ENCODE results near the gene OPCML. TPM values are rescaled to one million over a fixed set of nuclear protein-coding genes. Genes with fewer than 3 reads are reported as not detected.

OPCML gene
- total and polyA plus RNA-seq, 4 donors, result 16.6 to 70.3 (median 58.1) TPM

DNA sequence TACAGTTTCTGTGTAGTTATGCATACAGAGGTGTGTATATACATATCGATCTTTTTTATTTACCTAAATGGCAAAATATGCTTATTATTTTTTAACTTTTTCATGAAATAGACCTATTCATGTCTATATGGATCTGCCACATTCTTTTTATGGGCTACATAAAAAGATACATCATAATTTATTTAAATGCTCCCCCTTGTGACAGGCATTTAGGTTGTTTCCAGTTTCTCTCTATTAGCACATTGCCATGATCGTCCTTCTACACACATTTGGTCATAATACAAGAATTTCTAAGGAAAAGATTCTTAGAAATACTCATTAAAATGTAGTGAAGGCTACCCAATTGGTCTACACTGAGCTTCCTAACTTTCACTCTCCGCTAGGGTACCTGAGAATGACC is 1067.4 kb downstream of the OPCML start:
- Histone ChIP-seq H3K36me3 (ENCODE audit: control insufficient read depth, insufficient read depth, low read length) (no peaks in the 10 kb centered on the region), H3K27ac (ENCODE audit: low read depth, low read length) (no peak overlapping the region), H3K27me3 (ENCODE audit: control insufficient read depth, insufficient read depth, low read length) (no peaks in the 10 kb centered on the region), H3K9me3 (ENCODE audit: control insufficient read depth, insufficient read depth, low read length) (no peaks in the 10 kb centered on the region), H3K4me3 (ENCODE audit: low read depth, low read length) (no peak overlapping the region), H3K4me1 (ENCODE audit: control insufficient read depth, insufficient read depth, low read length) (no peaks in the 10 kb centered on the region)
- 100% methylated on average over 1 of the region's 3 CpGs for WGBS (ENCODE audit: insufficient coverage)
- DNase-seq (ENCODE audit: low read depth in 4 of 6, low spot score in 6 of 6), result no peak

DNA sequence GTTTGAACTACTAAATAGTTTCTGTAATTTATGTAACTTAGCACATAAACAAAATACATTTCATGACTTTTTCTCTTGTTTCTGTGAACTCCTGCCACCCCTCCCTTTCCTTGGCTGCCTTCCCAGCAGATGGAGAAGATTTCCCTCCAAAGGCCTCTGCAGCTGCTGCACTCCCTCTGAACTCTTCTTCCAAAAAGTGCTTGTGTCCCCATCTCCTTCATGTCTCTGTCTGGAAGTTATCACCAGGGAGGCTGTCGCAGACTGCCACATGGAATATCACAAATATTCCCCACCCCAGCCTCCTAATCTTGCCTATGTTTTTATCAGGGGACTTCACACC is 1068.3 kb downstream of the OPCML start:
- Histone ChIP-seq H3K36me3 (ENCODE audit: control insufficient read depth, insufficient read depth, low read length) (no peaks in the 10 kb centered on the region), H3K27me3 (ENCODE audit: control insufficient read depth, insufficient read depth, low read length) (no peaks in the 10 kb centered on the region), H3K4me3 (ENCODE audit: low read depth, low read length) (no peak overlapping the region), H3K9me3 (ENCODE audit: control insufficient read depth, insufficient read depth, low read length) (no peaks in the 10 kb centered on the region), H3K27ac (ENCODE audit: low read depth, low read length) (no peak overlapping the region), H3K4me1 (ENCODE audit: control insufficient read depth, insufficient read depth, low read length) (no peaks in the 10 kb centered on the region)
- WGBS (ENCODE audit: insufficient coverage), result no CpG with 5 or more reads among the region's 1 CpG
- peak in 2 of 6 donors; percentile 70 to 81 for DNase-seq (ENCODE audit: low read depth in 4 of 6, low spot score in 6 of 6)

DNA sequence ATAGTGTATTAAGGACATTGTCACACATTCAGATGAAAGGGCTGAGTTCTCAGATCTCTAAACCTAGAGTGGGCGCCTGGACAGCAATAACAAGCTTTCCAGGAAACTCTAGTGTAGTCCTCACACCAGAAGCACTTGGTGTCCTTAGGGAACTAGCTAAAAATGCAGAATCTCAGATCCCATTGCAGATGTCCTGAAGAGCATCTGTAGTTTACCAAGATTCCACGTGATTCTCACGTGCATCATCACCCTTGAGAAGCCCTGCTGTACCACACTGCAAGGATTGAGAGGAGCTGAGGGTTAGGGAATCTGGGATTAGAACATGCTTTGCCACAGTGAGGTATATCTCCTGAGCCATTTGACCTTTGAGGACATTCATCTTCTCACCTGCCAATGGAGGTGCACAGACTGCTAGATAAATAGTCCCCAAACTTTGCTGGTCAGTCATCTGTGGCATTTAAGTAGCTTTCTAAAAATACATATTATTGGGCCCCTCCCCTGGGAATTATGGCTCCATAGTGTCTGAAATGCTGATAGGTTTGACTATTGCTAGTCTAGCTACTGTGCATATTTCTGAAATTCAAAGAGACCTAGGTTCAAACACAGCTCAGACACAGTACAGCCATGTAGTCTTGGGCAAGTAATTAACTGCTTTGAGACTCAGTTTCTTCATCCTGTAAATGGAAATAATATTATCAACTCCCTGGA is 1068.9 kb downstream of the OPCML start:
- Histone ChIP-seq H3K9me3 (ENCODE audit: control insufficient read depth, insufficient read depth, low read length) (no peaks in the 10 kb centered on the region), H3K4me3 (ENCODE audit: low read depth, low read length) (no peak overlapping the region), H3K36me3 (ENCODE audit: control insufficient read depth, insufficient read depth, low read length) (no peaks in the 10 kb centered on the region), H3K4me1 (ENCODE audit: control insufficient read depth, insufficient read depth, low read length) (no peaks in the 10 kb centered on the region), H3K27me3 (ENCODE audit: control insufficient read depth, insufficient read depth, low read length) (no peaks in the 10 kb centered on the region), H3K27ac (ENCODE audit: low read depth, low read length) (no peak overlapping the region)
- no peak for DNase-seq (ENCODE audit: low read depth in 4 of 6, low spot score in 6 of 6)
- WGBS (ENCODE audit: insufficient coverage), result 80% methylated on average over 2 of the region's 3 CpGs

DNA sequence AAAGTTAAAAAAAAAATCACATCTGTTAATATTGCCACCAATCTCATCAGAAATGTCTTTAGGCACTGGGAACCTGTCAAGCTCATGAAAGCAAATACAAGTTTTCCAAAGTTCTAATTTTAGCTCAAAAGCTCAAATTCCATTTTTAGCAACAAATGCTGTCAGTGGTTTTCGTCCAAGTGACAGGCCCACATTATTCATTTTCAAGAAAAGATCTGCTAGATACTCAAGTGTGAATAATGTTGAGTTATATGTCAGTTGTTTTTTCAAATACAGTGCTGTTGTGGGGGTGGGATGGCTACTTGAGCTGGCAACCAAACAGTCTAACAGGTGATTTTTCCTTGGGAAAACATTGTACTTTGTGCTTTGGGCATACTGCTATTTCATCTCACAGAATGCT is 1072.6 kb downstream of the OPCML start:
- Histone ChIP-seq H3K27me3 (ENCODE audit: control insufficient read depth, insufficient read depth, low read length) (no peaks in the 10 kb centered on the region), H3K9me3 (ENCODE audit: control insufficient read depth, insufficient read depth, low read length) (no peaks in the 10 kb centered on the region), H3K27ac (ENCODE audit: low read depth, low read length) (no peak overlapping the region), H3K4me1 (ENCODE audit: control insufficient read depth, insufficient read depth, low read length) (no peaks in the 10 kb centered on the region), H3K4me3 (ENCODE audit: low read depth, low read length) (no peak overlapping the region), H3K36me3 (ENCODE audit: control insufficient read depth, insufficient read depth, low read length) (no peaks in the 10 kb centered on the region)
- peak in 1 of 6 donors; percentile 76 for DNase-seq (ENCODE audit: low read depth in 4 of 6, low spot score in 6 of 6)
- WGBS (ENCODE audit: insufficient coverage), result no CpG with 5 or more reads among the region's 1 CpG

DNA sequence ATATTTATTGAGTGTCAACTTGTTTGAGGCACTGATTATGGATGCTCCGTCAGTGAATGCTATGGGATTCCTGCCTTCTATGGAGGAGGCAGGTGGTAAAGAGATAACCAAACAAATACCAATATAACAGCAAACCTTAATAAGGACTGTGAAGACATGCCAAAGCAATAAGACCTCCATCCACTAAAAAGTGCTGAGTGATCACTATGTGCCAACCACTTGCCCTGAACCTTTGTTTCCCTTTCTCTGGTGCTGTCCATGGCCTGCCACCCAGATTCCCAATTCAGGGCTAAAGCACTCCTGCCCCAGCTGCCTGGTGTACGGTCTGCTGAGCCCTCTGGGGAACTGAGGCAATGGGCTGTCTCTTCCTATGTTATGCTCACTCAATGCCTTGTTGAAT is 1074.9 kb downstream of the OPCML start:
- Histone ChIP-seq H3K4me3 (ENCODE audit: low read depth, low read length) (no peak overlapping the region), H3K4me1 (ENCODE audit: control insufficient read depth, insufficient read depth, low read length) (peaks cover 3% of the 10 kb centered on the region), H3K27me3 (ENCODE audit: control insufficient read depth, insufficient read depth, low read length) (no peaks in the 10 kb centered on the region), H3K9me3 (ENCODE audit: control insufficient read depth, insufficient read depth, low read length) (no peaks in the 10 kb centered on the region), H3K27ac (ENCODE audit: low read depth, low read length) (no peak overlapping the region), H3K36me3 (ENCODE audit: control insufficient read depth, insufficient read depth, low read length) (no peaks in the 10 kb centered on the region)
- 50% methylated on average over 1 of the region's 2 CpGs for WGBS (ENCODE audit: insufficient coverage)
- no peak for DNase-seq (ENCODE audit: low read depth in 4 of 6, low spot score in 6 of 6)

DNA sequence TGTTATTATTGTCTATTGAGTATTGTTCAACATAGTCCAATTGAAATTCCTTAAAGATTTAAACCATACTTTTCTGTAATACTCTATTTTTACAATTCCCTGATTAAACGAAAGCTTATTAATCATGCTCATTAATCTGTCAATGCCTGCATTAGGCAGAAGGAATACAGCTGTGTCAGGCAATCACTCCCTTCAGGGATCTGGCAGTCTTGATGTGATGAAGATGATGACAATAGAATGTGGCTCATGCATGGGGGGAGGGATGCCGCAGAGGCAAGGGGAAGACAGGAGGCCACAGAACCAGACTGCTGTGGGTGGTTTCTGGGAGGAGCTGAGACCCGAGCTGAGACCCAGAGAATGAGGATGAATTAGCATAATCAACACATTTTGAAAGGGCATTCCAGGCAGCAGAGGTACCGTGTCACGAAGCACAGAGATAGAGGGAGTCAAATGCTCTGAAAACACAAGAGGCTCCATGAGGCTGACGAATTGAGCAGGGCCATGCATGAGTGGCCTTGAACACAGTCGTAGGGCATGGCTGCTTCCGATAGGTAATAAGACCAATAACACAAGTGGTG is 1075.5 kb downstream of the OPCML start:
- no peaks in the 10 kb centered on the region for H3K36me3 ChIP-seq (ENCODE audit: control insufficient read depth, insufficient read depth, low read length)
- no peaks in the 10 kb centered on the region for H3K27me3 ChIP-seq (ENCODE audit: control insufficient read depth, insufficient read depth, low read length)
- DNase-seq (ENCODE audit: low read depth in 4 of 6, low spot score in 6 of 6), result peak in 1 of 6 donors; percentile 49
- no peak overlapping the region for H3K4me3 ChIP-seq (ENCODE audit: low read depth, low read length)
- 55% methylated on average over 7 of the region's 8 CpGs for WGBS (ENCODE audit: insufficient coverage)
- H3K9me3 ChIP-seq (ENCODE audit: control insufficient read depth, insufficient read depth, low read length), result no peaks in the 10 kb centered on the region
- H3K4me1 ChIP-seq (ENCODE audit: control insufficient read depth, insufficient read depth, low read length), result peaks cover 3% of the 10 kb centered on the region
- H3K27ac ChIP-seq (ENCODE audit: low read depth, low read length), result no peak overlapping the region

DNA sequence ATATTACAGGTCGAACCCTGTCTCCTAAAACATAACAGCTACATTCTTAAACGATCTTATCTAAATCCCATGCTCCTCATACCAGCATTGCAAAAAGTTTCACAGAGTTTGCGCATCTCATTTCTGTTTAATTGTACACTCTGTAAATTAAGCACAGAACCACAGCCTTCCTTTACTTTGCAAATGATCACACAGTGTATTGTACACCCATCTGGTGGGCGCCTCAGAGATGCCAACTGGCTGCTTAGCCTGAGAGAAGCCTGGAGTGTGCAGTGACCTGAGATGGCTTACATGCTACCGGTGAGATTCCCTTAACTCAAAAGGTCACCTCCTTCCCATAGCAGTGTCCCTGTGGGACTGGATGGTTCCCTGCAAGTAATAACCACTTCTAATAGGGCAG is 1077.3 kb downstream of the OPCML start:
- Histone ChIP-seq H3K36me3 (ENCODE audit: control insufficient read depth, insufficient read depth, low read length) (no peaks in the 10 kb centered on the region), H3K4me1 (ENCODE audit: control insufficient read depth, insufficient read depth, low read length) (peaks cover 9% of the 10 kb centered on the region), H3K27me3 (ENCODE audit: control insufficient read depth, insufficient read depth, low read length) (no peaks in the 10 kb centered on the region), H3K27ac (ENCODE audit: low read depth, low read length) (no peak overlapping the region), H3K4me3 (ENCODE audit: low read depth, low read length) (no peak overlapping the region), H3K9me3 (ENCODE audit: control insufficient read depth, insufficient read depth, low read length) (no peaks in the 10 kb centered on the region)
- DNase-seq (ENCODE audit: low read depth in 4 of 6, low spot score in 6 of 6), result peak in 1 of 6 donors; percentile 59
- WGBS (ENCODE audit: insufficient coverage), result 72% methylated on average over 3 of the region's 5 CpGs

DNA sequence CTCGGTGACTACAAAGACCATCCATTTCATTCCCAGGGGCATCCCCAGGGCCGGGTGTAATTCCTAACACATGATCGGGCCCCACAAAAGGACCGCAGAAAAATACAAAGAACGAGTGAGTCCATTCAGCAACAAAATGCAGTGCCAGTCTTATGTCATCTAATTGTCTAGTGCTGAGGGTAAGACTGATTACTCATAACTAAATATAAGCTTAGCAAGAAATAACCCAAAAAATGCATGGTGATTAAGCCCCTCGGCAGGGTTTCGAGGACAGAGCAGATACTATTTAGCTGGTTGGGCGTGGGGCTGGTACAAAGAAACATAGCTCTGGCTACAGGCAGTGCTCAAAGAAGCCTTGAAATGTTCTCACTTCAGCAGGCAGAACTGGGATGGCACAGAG is 1078.9 kb downstream of the OPCML start:
- no peak overlapping the region for H3K27ac ChIP-seq (ENCODE audit: low read depth, low read length)
- H3K36me3 ChIP-seq (ENCODE audit: control insufficient read depth, insufficient read depth, low read length), result no peaks in the 10 kb centered on the region
- no peak overlapping the region for H3K4me3 ChIP-seq (ENCODE audit: low read depth, low read length)
- WGBS (ENCODE audit: insufficient coverage), result 81% methylated on average over 3 of the region's 8 CpGs
- no peaks in the 10 kb centered on the region for H3K9me3 ChIP-seq (ENCODE audit: control insufficient read depth, insufficient read depth, low read length)
- no peaks in the 10 kb centered on the region for H3K27me3 ChIP-seq (ENCODE audit: control insufficient read depth, insufficient read depth, low read length)
- no peak for DNase-seq (ENCODE audit: low read depth in 4 of 6, low spot score in 6 of 6)
- peaks cover 9% of the 10 kb centered on the region for H3K4me1 ChIP-seq (ENCODE audit: control insufficient read depth, insufficient read depth, low read length)

DNA sequence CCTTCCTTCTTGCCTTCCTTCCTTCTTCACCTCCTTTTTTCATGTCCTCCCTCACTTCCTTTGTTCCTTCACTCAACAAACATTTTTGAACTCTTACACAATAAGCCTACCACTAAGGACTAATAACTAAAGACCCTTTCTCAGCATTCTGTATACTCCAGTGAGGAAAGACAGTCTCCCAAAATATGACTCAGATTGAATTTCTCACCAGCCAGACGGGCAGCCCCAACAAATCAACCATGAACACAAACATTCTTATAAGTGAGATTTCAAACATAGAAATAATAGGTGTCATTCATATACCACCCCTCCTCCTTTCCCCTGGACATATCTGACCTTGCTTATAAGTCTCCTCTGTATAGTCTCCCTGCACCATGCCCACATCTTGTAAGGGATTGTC is 1079.7 kb downstream of the OPCML start:
- no CpG with 5 or more reads among the region's 1 CpG for WGBS (ENCODE audit: insufficient coverage)
- Histone ChIP-seq H3K4me1 (ENCODE audit: control insufficient read depth, insufficient read depth, low read length) (peaks cover 9% of the 10 kb centered on the region), H3K36me3 (ENCODE audit: control insufficient read depth, insufficient read depth, low read length) (no peaks in the 10 kb centered on the region), H3K9me3 (ENCODE audit: control insufficient read depth, insufficient read depth, low read length) (no peaks in the 10 kb centered on the region), H3K4me3 (ENCODE audit: low read depth, low read length) (no peak overlapping the region), H3K27me3 (ENCODE audit: control insufficient read depth, insufficient read depth, low read length) (no peaks in the 10 kb centered on the region), H3K27ac (ENCODE audit: low read depth, low read length) (no peak overlapping the region)
- DNase-seq (ENCODE audit: low read depth in 4 of 6, low spot score in 6 of 6), result no peak

DNA sequence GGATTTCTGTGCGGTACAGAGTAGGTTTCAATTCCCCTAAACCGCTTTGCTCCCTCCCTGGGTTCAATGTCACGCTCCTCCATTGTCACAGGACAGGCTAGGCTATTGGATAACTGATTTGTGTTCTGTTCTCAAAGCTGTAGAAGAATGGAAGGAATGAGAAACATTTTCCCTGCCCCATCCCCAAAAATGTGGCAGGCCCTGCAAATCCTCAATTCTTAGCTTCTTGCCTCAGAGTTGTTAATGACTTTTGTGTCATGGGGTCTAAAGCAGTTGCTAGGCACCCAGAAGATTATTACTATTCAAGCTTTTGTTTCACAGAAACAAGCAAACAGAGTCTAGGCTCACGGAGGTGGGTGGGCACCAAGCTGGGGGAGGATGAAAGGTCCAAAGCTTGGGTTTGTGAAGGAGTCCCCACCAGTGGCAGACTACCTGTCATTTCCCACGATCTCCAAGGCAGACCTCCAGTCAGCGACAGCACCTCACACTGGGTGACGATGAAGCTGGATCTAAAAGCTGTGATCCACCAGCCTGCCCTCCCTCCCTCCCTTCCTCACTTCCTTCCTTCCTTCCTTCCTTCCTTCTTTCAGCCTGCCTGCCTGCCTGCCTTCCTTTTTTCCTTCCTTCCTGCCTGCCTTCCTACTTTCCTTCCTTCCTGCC is 1080.2 kb downstream of the OPCML start:
- H3K4me3 ChIP-seq (ENCODE audit: low read depth, low read length), result no peak overlapping the region
- 43% methylated on average over 3 of the region's 7 CpGs for WGBS (ENCODE audit: insufficient coverage)
- no peaks in the 10 kb centered on the region for H3K9me3 ChIP-seq (ENCODE audit: control insufficient read depth, insufficient read depth, low read length)
- peaks cover 9% of the 10 kb centered on the region for H3K4me1 ChIP-seq (ENCODE audit: control insufficient read depth, insufficient read depth, low read length)
- peak in 2 of 6 donors; percentile 23 to 69 for DNase-seq (ENCODE audit: low read depth in 4 of 6, low spot score in 6 of 6)
- H3K36me3 ChIP-seq (ENCODE audit: control insufficient read depth, insufficient read depth, low read length), result no peaks in the 10 kb centered on the region
- H3K27ac ChIP-seq (ENCODE audit: low read depth, low read length), result no peak overlapping the region
- H3K27me3 ChIP-seq (ENCODE audit: control insufficient read depth, insufficient read depth, low read length), result no peaks in the 10 kb centered on the region

Data from spinal cord (tissue), 10 donors.